ENCODE data around the gene CASQ2. TPM values are rescaled to one million over a fixed set of nuclear protein-coding genes. Genes with fewer than 3 reads are reported as not detected.

CASQ2 gene
- total RNA-seq, 1 donor from 2014 or later, result not detected

DNA sequence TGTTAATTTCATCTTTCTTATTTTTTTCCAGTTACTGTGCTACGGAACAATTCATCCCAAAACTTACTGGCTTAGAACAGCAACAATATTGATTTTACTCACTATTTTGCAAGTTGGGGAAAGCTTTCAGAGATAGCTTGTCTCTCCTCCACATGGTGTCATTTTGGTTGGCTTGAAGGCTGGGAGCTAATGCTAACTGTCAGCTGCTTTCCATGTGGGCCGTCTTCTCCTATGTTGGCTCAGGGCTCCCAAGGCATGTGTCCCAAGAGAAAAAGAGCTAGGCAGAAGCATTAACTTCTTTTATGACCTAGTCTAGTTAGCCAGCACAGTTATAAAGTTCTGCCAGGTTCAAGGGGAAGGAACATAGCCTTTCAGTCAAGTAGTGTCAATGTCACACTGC, 33.9 kb upstream of the CASQ2 start:
- no peak for DNase-seq (ENCODE audit: low spot score, unreplicated experiment)
- no peak overlapping the region for H3K4me3 Mint-ChIP-seq (ENCODE audit: low read depth)
- H3K36me3 Mint-ChIP-seq (ENCODE audit: insufficient read depth), result no peaks in the 10 kb centered on the region
- TF ChIP-seq, protein P1, sequence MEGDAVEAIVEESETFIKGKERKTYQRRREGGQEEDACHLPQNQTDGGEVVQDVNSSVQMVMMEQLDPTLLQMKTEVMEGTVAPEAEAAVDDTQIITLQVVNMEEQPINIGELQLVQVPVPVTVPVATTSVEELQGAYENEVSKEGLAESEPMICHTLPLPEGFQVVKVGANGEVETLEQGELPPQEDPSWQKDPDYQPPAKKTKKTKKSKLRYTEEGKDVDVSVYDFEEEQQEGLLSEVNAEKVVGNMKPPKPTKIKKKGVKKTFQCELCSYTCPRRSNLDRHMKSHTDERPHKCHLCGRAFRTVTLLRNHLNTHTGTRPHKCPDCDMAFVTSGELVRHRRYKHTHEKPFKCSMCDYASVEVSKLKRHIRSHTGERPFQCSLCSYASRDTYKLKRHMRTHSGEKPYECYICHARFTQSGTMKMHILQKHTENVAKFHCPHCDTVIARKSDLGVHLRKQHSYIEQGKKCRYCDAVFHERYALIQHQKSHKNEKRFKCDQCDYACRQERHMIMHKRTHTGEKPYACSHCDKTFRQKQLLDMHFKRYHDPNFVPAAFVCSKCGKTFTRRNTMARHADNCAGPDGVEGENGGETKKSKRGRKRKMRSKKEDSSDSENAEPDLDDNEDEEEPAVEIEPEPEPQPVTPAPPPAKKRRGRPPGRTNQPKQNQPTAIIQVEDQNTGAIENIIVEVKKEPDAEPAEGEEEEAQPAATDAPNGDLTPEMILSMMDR (IDR thresholded peaks at IDR 0.05; ENCODE audit: unreplicated experiment), result no peak
- no peaks in the 10 kb centered on the region for H3K27me3 Mint-ChIP-seq
- H3K4me1 Mint-ChIP-seq (ENCODE audit: low read depth), result no peaks in the 10 kb centered on the region
- no peaks in the 10 kb centered on the region for H3K9me3 Mint-ChIP-seq (ENCODE audit: low read depth)
- H3K27ac Mint-ChIP-seq, result no peak overlapping the region

DNA sequence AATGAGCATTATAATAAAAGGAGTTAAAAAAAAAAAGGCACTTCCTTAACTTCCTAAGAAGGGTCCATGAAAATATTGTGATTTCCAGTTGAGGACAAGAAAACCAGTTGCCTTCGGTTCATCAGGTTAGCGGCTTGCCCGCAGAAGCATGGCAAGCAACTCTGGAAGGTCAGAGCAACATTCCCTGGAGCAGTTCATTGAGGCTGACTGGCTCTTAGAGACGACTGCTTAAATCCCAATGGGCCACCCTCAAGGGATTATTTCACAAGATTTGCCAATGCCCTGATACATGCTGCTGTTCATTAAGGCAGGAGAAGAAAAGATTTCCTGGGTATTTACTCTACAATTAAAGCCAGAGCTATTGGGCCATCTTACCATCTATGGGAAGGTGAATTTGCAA, 29.0 kb upstream of the CASQ2 start:
- peaks cover 12% of the 10 kb centered on the region for H3K27me3 Mint-ChIP-seq

DNA sequence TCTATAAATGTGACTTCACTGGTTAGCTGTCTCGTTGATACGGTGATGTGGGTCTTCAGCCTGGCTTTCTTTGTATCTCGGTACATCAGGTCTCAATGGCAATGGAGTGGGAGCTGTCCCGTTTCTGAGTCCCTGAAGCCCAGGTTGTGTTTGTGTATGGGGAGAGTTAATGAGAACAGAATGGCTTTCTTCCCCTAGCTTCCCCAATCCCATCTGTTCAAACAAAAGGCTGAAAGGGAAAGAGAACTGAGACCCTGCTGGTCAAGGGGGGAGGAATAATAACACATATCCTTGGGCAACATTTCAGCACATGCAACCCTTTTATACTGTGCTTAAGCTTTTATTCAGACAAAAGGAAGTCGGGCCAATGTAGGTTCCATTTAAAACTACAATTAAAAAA, 28.4 kb upstream of the CASQ2 start:
- DNase-seq (ENCODE audit: low spot score, unreplicated experiment), result no peak
- no peaks in the 10 kb centered on the region for H3K9me3 Mint-ChIP-seq (ENCODE audit: low read depth)
- peaks cover 4% of the 10 kb centered on the region for H3K4me1 Mint-ChIP-seq (ENCODE audit: low read depth)
- TF ChIP-seq, protein P1 (IDR thresholded peaks at IDR 0.05; ENCODE audit: unreplicated experiment), result no peak
- H3K27me3 Mint-ChIP-seq, result peaks cover 12% of the 10 kb centered on the region
- no peak overlapping the region for H3K4me3 Mint-ChIP-seq (ENCODE audit: low read depth)
- H3K27ac Mint-ChIP-seq, result no peak overlapping the region
- H3K36me3 Mint-ChIP-seq (ENCODE audit: insufficient read depth), result no peaks in the 10 kb centered on the region

More for the DNA sequence above, 29.0 kb upstream of the CASQ2 start:
- peaks cover 4% of the 10 kb centered on the region for H3K4me1 Mint-ChIP-seq (ENCODE audit: low read depth)
- no peak overlapping the region for H3K4me3 Mint-ChIP-seq (ENCODE audit: low read depth)
- TF ChIP-seq, protein P1 (IDR thresholded peaks at IDR 0.05; ENCODE audit: unreplicated experiment), result no peak
- H3K27ac Mint-ChIP-seq, result no peak overlapping the region
- H3K9me3 Mint-ChIP-seq (ENCODE audit: low read depth), result no peaks in the 10 kb centered on the region
- no peaks in the 10 kb centered on the region for H3K36me3 Mint-ChIP-seq (ENCODE audit: insufficient read depth)
- no peak for DNase-seq (ENCODE audit: low spot score, unreplicated experiment)

DNA sequence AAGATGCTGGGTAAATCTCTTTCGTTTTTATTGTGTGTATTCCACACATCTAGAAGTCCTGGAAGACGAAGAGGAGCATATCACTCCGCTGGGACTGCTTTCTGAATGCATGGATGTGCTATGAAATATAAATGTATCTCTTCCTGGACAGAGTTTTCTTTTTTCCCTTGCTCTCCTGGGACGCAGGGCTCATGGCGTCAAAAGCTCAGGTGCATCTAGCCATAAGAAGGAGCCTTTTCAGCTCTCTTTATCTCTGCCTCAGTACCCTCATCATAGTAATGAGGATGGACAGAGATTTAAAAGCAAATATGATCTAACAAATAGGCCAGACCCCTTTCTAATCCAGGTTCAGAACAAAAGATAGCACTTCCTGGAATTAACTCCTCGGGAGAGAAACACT, 27.5 kb upstream of the CASQ2 start:
- H3K27me3 Mint-ChIP-seq, result peaks cover 12% of the 10 kb centered on the region
- TF ChIP-seq, protein P1 (IDR thresholded peaks at IDR 0.05; ENCODE audit: unreplicated experiment), result no peak
- H3K36me3 Mint-ChIP-seq (ENCODE audit: insufficient read depth), result no peaks in the 10 kb centered on the region
- no peaks in the 10 kb centered on the region for H3K9me3 Mint-ChIP-seq (ENCODE audit: low read depth)
- H3K4me3 Mint-ChIP-seq (ENCODE audit: low read depth), result no peak overlapping the region
- no peak for DNase-seq (ENCODE audit: low spot score, unreplicated experiment)
- H3K4me1 Mint-ChIP-seq (ENCODE audit: low read depth), result peaks cover 4% of the 10 kb centered on the region
- no peak overlapping the region for H3K27ac Mint-ChIP-seq

DNA sequence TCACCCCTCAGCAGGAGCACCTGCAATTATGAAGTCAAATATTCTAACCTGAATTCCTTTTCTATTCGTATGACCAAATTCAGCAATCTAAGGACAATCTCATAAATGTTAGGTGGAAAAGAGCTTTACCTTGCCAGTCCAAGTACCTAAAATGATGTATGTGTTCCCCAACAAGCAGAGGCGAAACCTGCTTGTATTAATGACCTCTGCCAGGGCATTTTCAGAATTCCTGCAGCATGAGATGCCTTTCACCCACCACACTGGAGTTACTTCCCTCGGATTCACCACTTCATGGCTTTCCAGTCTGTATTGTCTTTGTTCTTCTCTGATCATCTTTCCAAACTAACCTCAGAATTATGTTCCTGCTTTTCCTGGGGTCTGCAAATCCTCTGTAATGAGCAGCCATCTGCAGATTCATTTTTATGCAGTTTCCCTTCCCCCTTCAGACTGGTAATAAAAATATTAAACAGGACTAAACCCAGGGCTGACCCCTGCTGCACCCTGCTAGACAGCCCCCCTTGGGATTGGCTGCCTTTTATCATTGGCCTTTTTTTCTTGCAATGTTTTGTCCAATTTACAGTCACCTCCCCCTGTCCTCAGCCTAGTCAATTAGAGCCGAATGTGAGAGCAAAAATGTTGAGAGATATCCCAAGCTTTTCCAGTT, 26.6 kb upstream of the CASQ2 start:
- Mint-ChIP-seq H3K4me3 (ENCODE audit: low read depth) (no peak overlapping the region), H3K9me3 (ENCODE audit: low read depth) (no peaks in the 10 kb centered on the region), H3K4me1 (ENCODE audit: low read depth) (peaks cover 6% of the 10 kb centered on the region), H3K36me3 (ENCODE audit: insufficient read depth) (no peaks in the 10 kb centered on the region), H3K27ac (no peak overlapping the region), H3K27me3 (peaks cover 12% of the 10 kb centered on the region)
- TF ChIP-seq, protein P1 (IDR thresholded peaks at IDR 0.05; ENCODE audit: unreplicated experiment), result no peak
- DNase-seq (ENCODE audit: low spot score, unreplicated experiment), result no peak
